ENCODE measurements around the gene RAB3IL1. TPM values are rescaled to one million over a fixed set of nuclear protein-coding genes. Genes with fewer than 3 reads are reported as not detected.

RAB3IL1 gene
- total and polyA plus RNA-seq, 4 donors, result 2.1 to 41.6 (median 5.4) TPM

GRCh38 chr11:61927501-61927900 lies 10.1 kb upstream of the RAB3IL1 start:
- TF ChIP-seq FOXA1 (IDR thresholded peaks at IDR 0.05), result no peak
- TF ChIP-seq FOXA2 (IDR thresholded peaks at IDR 0.05), result no peak
- TF ChIP-seq HNF4A (conservative IDR thresholded peaks at IDR 0.05), result no peak
- no peak for TF ChIP-seq REST (IDR thresholded peaks at IDR 0.05)
- no peak for TF ChIP-seq RXRA (IDR thresholded peaks at IDR 0.05)
- no peak for TF ChIP-seq NR2F2 (IDR thresholded peaks at IDR 0.05)
- no peak for TF ChIP-seq ATF3 (IDR thresholded peaks at IDR 0.05)
- no peak for TF ChIP-seq GABPA (IDR thresholded peaks at IDR 0.05 in 1 of 2, conservative IDR thresholded peaks at IDR 0.05 in 1 of 2)
- TF ChIP-seq MAX (IDR thresholded peaks at IDR 0.05), result no peak
- no peak for TF ChIP-seq CTCF (IDR thresholded peaks at IDR 0.05; ENCODE audit: low read depth, low read length, missing input control)
- no peak for TF ChIP-seq TAF1 (conservative IDR thresholded peaks at IDR 0.05)
- no peak for TF ChIP-seq HNF4G (IDR thresholded peaks at IDR 0.05)
- TF ChIP-seq ZBTB33 (IDR thresholded peaks at IDR 0.05), result no peak
- no peak overlapping the region for H3K9ac ChIP-seq (ENCODE audit: low read depth in 1 of 2, low read length in 2 of 2)
- no peaks in the 10 kb centered on the region for H3K9me3 ChIP-seq (ENCODE audit: control insufficient read depth in 4 of 4, low read length in 3 of 4)
- peaks cover 0 to 9% (median 4%) of the 10 kb centered on the region in 4 donors for H3K4me1 ChIP-seq (ENCODE audit: control insufficient read depth in 4 of 4, insufficient read depth in 4 of 4, low read length in 3 of 4)
- 94% methylated on average over 1 of the region's 1 CpG for WGBS
- H3K4me3 ChIP-seq (ENCODE audit: low read depth in 1 of 3, low read length in 3 of 3), result no peak overlapping the region
- H3K27ac ChIP-seq (ENCODE audit: low read depth in 1 of 2, low read length in 2 of 2), result no peak overlapping the region
- no peaks in the 10 kb centered on the region for H3K27me3 ChIP-seq (ENCODE audit: control insufficient read depth in 4 of 4, insufficient read depth in 4 of 4, low read length in 3 of 4)
- no peak for DNase-seq (ENCODE audit: low spot score)
- no peaks in the 10 kb centered on the region for H3K36me3 ChIP-seq (ENCODE audit: control insufficient read depth in 4 of 4, insufficient read depth in 3 of 4, low read depth in 1 of 4, low read length in 3 of 4)

GRCh38 chr11:61926235-61926634 lies 8.9 kb upstream of the RAB3IL1 start:
- TF ChIP-seq HNF4G (IDR thresholded peaks at IDR 0.05) (no peak), RAD21 (IDR thresholded peaks at IDR 0.05) (no peak), ZBTB33 (IDR thresholded peaks at IDR 0.05) (no peak), GABPA (IDR thresholded peaks at IDR 0.05 in 1 of 2, conservative IDR thresholded peaks at IDR 0.05 in 1 of 2) (no peak), MAX (IDR thresholded peaks at IDR 0.05) (no peak), TAF1 (conservative IDR thresholded peaks at IDR 0.05) (no peak), FOXA1 (IDR thresholded peaks at IDR 0.05) (no peak), YY1 (IDR thresholded peaks at IDR 0.05) (no peak)
- 98% methylated on average over 3 of the region's 3 CpGs for WGBS
- H3K4me3 ChIP-seq (ENCODE audit: low read depth in 1 of 3, low read length in 3 of 3), result no peak overlapping the region

More at GRCh38 chr11:61926235-61926634, 8.9 kb upstream of the RAB3IL1 start:
- Histone ChIP-seq H3K36me3 (ENCODE audit: control insufficient read depth in 4 of 4, insufficient read depth in 3 of 4, low read depth in 1 of 4, low read length in 3 of 4) (no peaks in the 10 kb centered on the region), H3K9me3 (ENCODE audit: control insufficient read depth in 4 of 4, low read length in 3 of 4) (no peaks in the 10 kb centered on the region), H3K4me1 (ENCODE audit: control insufficient read depth in 4 of 4, insufficient read depth in 4 of 4, low read length in 3 of 4) (peaks cover 0 to 9% (median 4%) of the 10 kb centered on the region in 4 donors), H3K27me3 (ENCODE audit: control insufficient read depth in 4 of 4, insufficient read depth in 4 of 4, low read length in 3 of 4) (no peaks in the 10 kb centered on the region), H3K27ac (ENCODE audit: low read depth in 1 of 2, low read length in 2 of 2) (no peak overlapping the region), H3K9ac (ENCODE audit: low read depth in 1 of 2, low read length in 2 of 2) (no peak overlapping the region)
- DNase-seq (ENCODE audit: low spot score), result no peak
